Keratinocyte (primary cell): ENCODE results near the gene EPB41L2.

Source experiments
- CTCF ChIP-seq, 3 experiments: IDR thresholded peaks in 1 of 3; conservative IDR thresholded peaks in 1 of 3; optimal IDR thresholded peaks in 1 of 3; 2 replicates in 2 of 3; 3 replicates in 1 of 3; pipeline versions ENCODE3 to v1.5.1; 2011; ENCODE audit warnings: low read length in 3 of 3, mild to moderate bottlenecking in 3 of 3, moderate library complexity in 2 of 3, control low read depth in 1 of 3, inconsistent platforms in 1 of 3; ENCODE audit not compliant: insufficient read depth in 2 of 3; ENCODE audit errors: extremely low read depth in 1 of 3
- EZH2 ChIP-seq: IDR thresholded peaks from one replicate; pipeline ENCODE4 v1.6.1; 2012; ENCODE audit warnings: inconsistent platforms, mild to moderate bottlenecking, low read length, moderate library complexity

GRCh38 chr6:131053546-131054240, 9.4 kb downstream of the EPB41L2 start:
- no peak for TF ChIP-seq CTCF (optimal IDR thresholded peaks at IDR 0.05 in 1 of 3, IDR thresholded peaks at IDR 0.05 in 1 of 3, conservative IDR thresholded peaks at IDR 0.05 in 1 of 3; ENCODE audit: extremely low read depth in 1 of 3, insufficient read depth in 2 of 3, low read length in 3 of 3)
- TF ChIP-seq EZH2: no peak
